GM23338 (cell line): ENCODE data around the gene WARS2. TPM values are rescaled to one million over a fixed set of nuclear protein-coding genes. Genes with fewer than 3 reads are reported as not detected.

ENCODE experiments used
- ATAC-seq: fragments of 200-7000 bp; cut with Tn5 transposase; 3 replicates; pipeline ENCODE4 v1.9.1; 2020
- DNase-seq: peaks from one replicate; pipeline ENCODE4 v3.0.0-alpha.2; 2015; ENCODE audit warnings: low spot score
- H2AFZ ChIP-seq: fragments of 200-600 bp; sonication (generic); 2 replicates; pipeline ENCODE4 v1.8.0; 2016; ENCODE audit warnings: antibody characterized with exemption, mild to moderate bottlenecking, moderate library complexity
- H3F3A ChIP-seq: fragments of 200-600 bp; sonication (generic); replicated peaks from 2 replicates; pipeline ENCODE4 v1.8.0; 2017; ENCODE audit warnings: antibody characterized with exemption, mixed run types, low read depth
- H3K27ac ChIP-seq: fragments of 200-600 bp; sonication (generic); 2 replicates; pipeline ENCODE4 v1.6.1; 2016; ENCODE audit warnings: low read depth
- H3K27me3 ChIP-seq: fragments of 200-600 bp; sonication (generic); 2 replicates; pipeline ENCODE4 v1.8.0; 2016; ENCODE audit warnings: mild to moderate bottlenecking, mixed run types, moderate library complexity; ENCODE audit not compliant: insufficient read depth
- H3K36me3 ChIP-seq: fragments of 200-600 bp; sonication (generic); 2 replicates; pipeline ENCODE4 v1.8.0; 2016; ENCODE audit warnings: mild to moderate bottlenecking; ENCODE audit not compliant: insufficient read depth
- H3K4me1 ChIP-seq: fragments of 200-600 bp; sonication (generic); 2 replicates; pipeline ENCODE4 v1.8.0; 2016; ENCODE audit warnings: mild to moderate bottlenecking, moderate library complexity; ENCODE audit not compliant: insufficient read depth
- H3K4me2 ChIP-seq: fragments of 200-600 bp; sonication (generic); 2 replicates; pipeline ENCODE4 v1.7.1; 2017; ENCODE audit warnings: mixed run types
- H3K4me3 ChIP-seq: fragments of 200-600 bp; sonication (generic); 2 replicates; pipeline ENCODE4 v1.6.1; 2016; ENCODE audit warnings: mixed run types
- H3K79me2 ChIP-seq: fragments of 200-600 bp; sonication (generic); replicated peaks from 2 replicates; pipeline ENCODE4 v1.8.0; 2017; ENCODE audit warnings: mild to moderate bottlenecking; ENCODE audit not compliant: insufficient read depth
- H3K9me2 ChIP-seq: fragments of 200-600 bp; sonication (generic); 2 replicates; pipeline ENCODE4 v1.8.0; 2017; ENCODE audit not compliant: insufficient read depth
- H4K20me1 ChIP-seq: fragments of 200-600 bp; sonication (generic); replicated peaks from 2 replicates; pipeline ENCODE4 v1.8.0; 2017; ENCODE audit warnings: mild to moderate bottlenecking; ENCODE audit not compliant: insufficient read depth
- H3K27ac Mint-ChIP-seq: 2 replicates; pipeline ENCODE4 v1.8.0; 2020; ENCODE audit warnings: inconsistent platforms, mild to moderate bottlenecking, moderate library complexity, mixed read lengths
- H3K27me3 Mint-ChIP-seq: 3 replicates; pipeline ENCODE4 v1.8.0; 2022; ENCODE audit warnings: low read depth, mild to moderate bottlenecking, moderate library complexity, mixed read lengths, inconsistent platforms; ENCODE audit not compliant: insufficient read depth, poor library complexity
- H3K36me3 Mint-ChIP-seq: 3 replicates; pipeline ENCODE4 v1.8.0; 2021; ENCODE audit warnings: low read depth, mild to moderate bottlenecking, inconsistent platforms, moderate library complexity, mixed read lengths
- H3K4me1 Mint-ChIP-seq: 3 replicates; pipeline ENCODE4 v1.8.0; 2020; ENCODE audit warnings: mild to moderate bottlenecking, inconsistent platforms, mixed read lengths
- H3K4me3 Mint-ChIP-seq: 3 replicates; pipeline ENCODE4 v1.8.0; 2021; ENCODE audit warnings: moderate library complexity, mild to moderate bottlenecking, inconsistent platforms, mixed read lengths
- H3K9me3 Mint-ChIP-seq: 3 replicates; pipeline ENCODE4 v1.8.0; 2020; ENCODE audit warnings: moderate library complexity, mild to moderate bottlenecking, inconsistent platforms, mixed read lengths
- CREB1 ChIP-seq: fragments of 250-450 bp; sonication (Bioruptor Pico); IDR thresholded peaks from 2 replicates; pipeline ENCODE4 v1.5.0; 2020; ENCODE audit warnings: low read depth, mild to moderate bottlenecking, moderate library complexity
- EZH2 ChIP-seq: fragments of 200-600 bp; sonication (generic); IDR thresholded peaks from one replicate; pipeline ENCODE4 v1.8.0; 2017; ENCODE audit warnings: antibody characterized with exemption, mild to moderate bottlenecking, low read depth; ENCODE audit not compliant: unreplicated experiment
- EZH2phosphoT487 ChIP-seq: fragments of 200-600 bp; sonication (generic); IDR thresholded peaks from one replicate; pipeline ENCODE4 v1.8.1; 2018; ENCODE audit warnings: antibody characterized with exemption; ENCODE audit not compliant: unreplicated experiment
- JUNB ChIP-seq: IDR thresholded peaks from one replicate; pipeline ENCODE4 v1.6.1; 2016; ENCODE audit warnings: antibody characterized with exemption; ENCODE audit not compliant: unreplicated experiment
- POLR2AphosphoS5 ChIP-seq: IDR thresholded peaks from 2 replicates; pipeline ENCODE4 v1.6.1; 2016; ENCODE audit warnings: antibody characterized with exemption, low read depth
- STAT1 ChIP-seq: IDR thresholded peaks from one replicate; pipeline ENCODE4 v1.6.1; 2016; ENCODE audit warnings: antibody characterized with exemption; ENCODE audit not compliant: unreplicated experiment
- ZNF114 ChIP-seq: fragments of 250-450 bp; sonication (Bioruptor Pico); IDR thresholded peaks from 2 replicates; pipeline ENCODE4 v1.5.0; 2020; ENCODE audit warnings: mild to moderate bottlenecking, moderate library complexity
- ZNF331 ChIP-seq: fragments of 250-450 bp; sonication (Bioruptor Pico); IDR thresholded peaks from 2 replicates; pipeline ENCODE4 v1.5.0; 2020; ENCODE audit warnings: low read depth, mild to moderate bottlenecking, moderate library complexity
- polyA plus RNA-seq: library from polyadenylated mRNA; unstranded; fragments of >200 nt; fragmentation: Nextera tagmentation; extraction: Ambion mirVana; gene quantifications from 2 replicates; pipeline ENCODE4 v1.2.1, GENCODE V29; 2016
- total RNA-seq: library from RNA; depleted of rRNA; stranded (reverse); fragments of >200 nt; shearing (Covaris generic); gene quantifications from 2 replicates; pipeline ENCODE4 v1.2.3, GENCODE V29; 2014
- TF ChIP-seq, protein P1 (sequence below): IDR thresholded peaks from one replicate; pipeline ENCODE4 v1.6.1; 2018; ENCODE audit warnings: antibody characterized with exemption; ENCODE audit not compliant: unreplicated experiment
- TF ChIP-seq, protein P2 (sequence below), 2 experiments: fragments of 200-600 bp in 1 of 2; sonication (generic) in 1 of 2; conservative IDR thresholded peaks; 2 replicates each; pipeline versions ENCODE4 v1.5.1 to v1.6.1; 2016 to 2017; ENCODE audit warnings: antibody characterized with exemption in 2 of 2, low read depth in 2 of 2, mild to moderate bottlenecking in 2 of 2, moderate library complexity in 1 of 2
- TF ChIP-seq, protein P3 (sequence below): IDR thresholded peaks from 2 replicates; pipeline ENCODE4 v1.6.1; 2016; ENCODE audit warnings: antibody characterized with exemption
- TF ChIP-seq, protein P4 (sequence below): fragments of 250-450 bp; sonication (Bioruptor Pico); IDR thresholded peaks from 2 replicates; pipeline ENCODE4 v1.5.0; 2020; ENCODE audit warnings: mild to moderate bottlenecking, moderate library complexity

Gene WARS2
- total and polyA plus RNA-seq, 2 experiments from 2014 or later, result 6.4 to 12.6 TPM

DNA sequence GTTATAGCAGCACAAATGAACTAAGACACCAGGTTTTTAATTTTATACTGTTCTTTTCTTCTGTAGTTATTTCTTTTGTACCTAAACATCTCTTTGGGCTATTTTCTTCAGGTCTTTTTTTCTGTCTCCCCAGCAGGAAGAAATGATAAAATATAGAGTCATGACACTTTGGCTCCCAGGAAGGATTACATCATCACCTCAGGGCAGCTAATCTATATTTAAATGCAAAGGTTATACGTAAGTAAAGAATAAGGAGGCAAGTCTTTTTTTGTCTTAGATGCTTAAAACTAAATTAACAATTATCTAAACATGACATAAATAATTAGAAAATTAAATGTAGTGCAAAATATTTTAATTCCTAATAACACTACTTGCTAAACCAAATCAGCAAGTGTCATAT lies 57.0 kb downstream of the WARS2 start:
- no peak for DNase-seq
- Mint-ChIP-seq H3K27me3 (peaks cover 5% of the 10 kb centered on the region), H3K36me3 (no peaks in the 10 kb centered on the region), H3K9me3 (no peaks in the 10 kb centered on the region; the same call in 2 of the 3 replicates), H3K4me1 (peaks cover 23% of the 10 kb centered on the region), H3K4me3 (no peak overlapping the region), H3K27ac (peak overlapping the region; percentile 3; the same call in 1 of the 2 replicates)
- Histone ChIP-seq H3K4me3 (no peak overlapping the region), H3K79me2 (no peaks in the 10 kb centered on the region), H3K27ac (no peak overlapping the region), H3K4me2 (no peak overlapping the region), H2AFZ (no peak overlapping the region), H3K27me3 (no peaks in the 10 kb centered on the region), H4K20me1 (no peaks in the 10 kb centered on the region), H3K36me3 (no peaks in the 10 kb centered on the region), H3F3A (no peaks in the 10 kb centered on the region), H3K4me1 (peaks cover 11% of the 10 kb centered on the region), H3K9me2 (no peaks in the 10 kb centered on the region; the same call in 1 of the 2 replicates)
- TF ChIP-seq, protein P1, sequence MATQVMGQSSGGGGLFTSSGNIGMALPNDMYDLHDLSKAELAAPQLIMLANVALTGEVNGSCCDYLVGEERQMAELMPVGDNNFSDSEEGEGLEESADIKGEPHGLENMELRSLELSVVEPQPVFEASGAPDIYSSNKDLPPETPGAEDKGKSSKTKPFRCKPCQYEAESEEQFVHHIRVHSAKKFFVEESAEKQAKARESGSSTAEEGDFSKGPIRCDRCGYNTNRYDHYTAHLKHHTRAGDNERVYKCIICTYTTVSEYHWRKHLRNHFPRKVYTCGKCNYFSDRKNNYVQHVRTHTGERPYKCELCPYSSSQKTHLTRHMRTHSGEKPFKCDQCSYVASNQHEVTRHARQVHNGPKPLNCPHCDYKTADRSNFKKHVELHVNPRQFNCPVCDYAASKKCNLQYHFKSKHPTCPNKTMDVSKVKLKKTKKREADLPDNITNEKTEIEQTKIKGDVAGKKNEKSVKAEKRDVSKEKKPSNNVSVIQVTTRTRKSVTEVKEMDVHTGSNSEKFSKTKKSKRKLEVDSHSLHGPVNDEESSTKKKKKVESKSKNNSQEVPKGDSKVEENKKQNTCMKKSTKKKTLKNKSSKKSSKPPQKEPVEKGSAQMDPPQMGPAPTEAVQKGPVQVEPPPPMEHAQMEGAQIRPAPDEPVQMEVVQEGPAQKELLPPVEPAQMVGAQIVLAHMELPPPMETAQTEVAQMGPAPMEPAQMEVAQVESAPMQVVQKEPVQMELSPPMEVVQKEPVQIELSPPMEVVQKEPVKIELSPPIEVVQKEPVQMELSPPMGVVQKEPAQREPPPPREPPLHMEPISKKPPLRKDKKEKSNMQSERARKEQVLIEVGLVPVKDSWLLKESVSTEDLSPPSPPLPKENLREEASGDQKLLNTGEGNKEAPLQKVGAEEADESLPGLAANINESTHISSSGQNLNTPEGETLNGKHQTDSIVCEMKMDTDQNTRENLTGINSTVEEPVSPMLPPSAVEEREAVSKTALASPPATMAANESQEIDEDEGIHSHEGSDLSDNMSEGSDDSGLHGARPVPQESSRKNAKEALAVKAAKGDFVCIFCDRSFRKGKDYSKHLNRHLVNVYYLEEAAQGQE, result no peak
- no peak for TF ChIP-seq POLR2AphosphoS5
- TF ChIP-seq, protein P2, sequence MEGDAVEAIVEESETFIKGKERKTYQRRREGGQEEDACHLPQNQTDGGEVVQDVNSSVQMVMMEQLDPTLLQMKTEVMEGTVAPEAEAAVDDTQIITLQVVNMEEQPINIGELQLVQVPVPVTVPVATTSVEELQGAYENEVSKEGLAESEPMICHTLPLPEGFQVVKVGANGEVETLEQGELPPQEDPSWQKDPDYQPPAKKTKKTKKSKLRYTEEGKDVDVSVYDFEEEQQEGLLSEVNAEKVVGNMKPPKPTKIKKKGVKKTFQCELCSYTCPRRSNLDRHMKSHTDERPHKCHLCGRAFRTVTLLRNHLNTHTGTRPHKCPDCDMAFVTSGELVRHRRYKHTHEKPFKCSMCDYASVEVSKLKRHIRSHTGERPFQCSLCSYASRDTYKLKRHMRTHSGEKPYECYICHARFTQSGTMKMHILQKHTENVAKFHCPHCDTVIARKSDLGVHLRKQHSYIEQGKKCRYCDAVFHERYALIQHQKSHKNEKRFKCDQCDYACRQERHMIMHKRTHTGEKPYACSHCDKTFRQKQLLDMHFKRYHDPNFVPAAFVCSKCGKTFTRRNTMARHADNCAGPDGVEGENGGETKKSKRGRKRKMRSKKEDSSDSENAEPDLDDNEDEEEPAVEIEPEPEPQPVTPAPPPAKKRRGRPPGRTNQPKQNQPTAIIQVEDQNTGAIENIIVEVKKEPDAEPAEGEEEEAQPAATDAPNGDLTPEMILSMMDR (conservative IDR thresholded peaks at IDR 0.05; ENCODE audit: low read depth in 2 of 2), result no peak
- no peak for TF ChIP-seq EZH2phosphoT487
- no peak for TF ChIP-seq EZH2
- no peak for TF ChIP-seq ZNF114 (CRISPR knock-in tag)
- no peak for TF ChIP-seq JUNB
- TF ChIP-seq, protein P3, sequence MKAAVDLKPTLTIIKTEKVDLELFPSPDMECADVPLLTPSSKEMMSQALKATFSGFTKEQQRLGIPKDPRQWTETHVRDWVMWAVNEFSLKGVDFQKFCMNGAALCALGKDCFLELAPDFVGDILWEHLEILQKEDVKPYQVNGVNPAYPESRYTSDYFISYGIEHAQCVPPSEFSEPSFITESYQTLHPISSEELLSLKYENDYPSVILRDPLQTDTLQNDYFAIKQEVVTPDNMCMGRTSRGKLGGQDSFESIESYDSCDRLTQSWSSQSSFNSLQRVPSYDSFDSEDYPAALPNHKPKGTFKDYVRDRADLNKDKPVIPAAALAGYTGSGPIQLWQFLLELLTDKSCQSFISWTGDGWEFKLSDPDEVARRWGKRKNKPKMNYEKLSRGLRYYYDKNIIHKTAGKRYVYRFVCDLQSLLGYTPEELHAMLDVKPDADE, result no peak
- no peak for TF ChIP-seq CREB1 (CRISPR knock-in tag)
- TF ChIP-seq, protein P4, sequence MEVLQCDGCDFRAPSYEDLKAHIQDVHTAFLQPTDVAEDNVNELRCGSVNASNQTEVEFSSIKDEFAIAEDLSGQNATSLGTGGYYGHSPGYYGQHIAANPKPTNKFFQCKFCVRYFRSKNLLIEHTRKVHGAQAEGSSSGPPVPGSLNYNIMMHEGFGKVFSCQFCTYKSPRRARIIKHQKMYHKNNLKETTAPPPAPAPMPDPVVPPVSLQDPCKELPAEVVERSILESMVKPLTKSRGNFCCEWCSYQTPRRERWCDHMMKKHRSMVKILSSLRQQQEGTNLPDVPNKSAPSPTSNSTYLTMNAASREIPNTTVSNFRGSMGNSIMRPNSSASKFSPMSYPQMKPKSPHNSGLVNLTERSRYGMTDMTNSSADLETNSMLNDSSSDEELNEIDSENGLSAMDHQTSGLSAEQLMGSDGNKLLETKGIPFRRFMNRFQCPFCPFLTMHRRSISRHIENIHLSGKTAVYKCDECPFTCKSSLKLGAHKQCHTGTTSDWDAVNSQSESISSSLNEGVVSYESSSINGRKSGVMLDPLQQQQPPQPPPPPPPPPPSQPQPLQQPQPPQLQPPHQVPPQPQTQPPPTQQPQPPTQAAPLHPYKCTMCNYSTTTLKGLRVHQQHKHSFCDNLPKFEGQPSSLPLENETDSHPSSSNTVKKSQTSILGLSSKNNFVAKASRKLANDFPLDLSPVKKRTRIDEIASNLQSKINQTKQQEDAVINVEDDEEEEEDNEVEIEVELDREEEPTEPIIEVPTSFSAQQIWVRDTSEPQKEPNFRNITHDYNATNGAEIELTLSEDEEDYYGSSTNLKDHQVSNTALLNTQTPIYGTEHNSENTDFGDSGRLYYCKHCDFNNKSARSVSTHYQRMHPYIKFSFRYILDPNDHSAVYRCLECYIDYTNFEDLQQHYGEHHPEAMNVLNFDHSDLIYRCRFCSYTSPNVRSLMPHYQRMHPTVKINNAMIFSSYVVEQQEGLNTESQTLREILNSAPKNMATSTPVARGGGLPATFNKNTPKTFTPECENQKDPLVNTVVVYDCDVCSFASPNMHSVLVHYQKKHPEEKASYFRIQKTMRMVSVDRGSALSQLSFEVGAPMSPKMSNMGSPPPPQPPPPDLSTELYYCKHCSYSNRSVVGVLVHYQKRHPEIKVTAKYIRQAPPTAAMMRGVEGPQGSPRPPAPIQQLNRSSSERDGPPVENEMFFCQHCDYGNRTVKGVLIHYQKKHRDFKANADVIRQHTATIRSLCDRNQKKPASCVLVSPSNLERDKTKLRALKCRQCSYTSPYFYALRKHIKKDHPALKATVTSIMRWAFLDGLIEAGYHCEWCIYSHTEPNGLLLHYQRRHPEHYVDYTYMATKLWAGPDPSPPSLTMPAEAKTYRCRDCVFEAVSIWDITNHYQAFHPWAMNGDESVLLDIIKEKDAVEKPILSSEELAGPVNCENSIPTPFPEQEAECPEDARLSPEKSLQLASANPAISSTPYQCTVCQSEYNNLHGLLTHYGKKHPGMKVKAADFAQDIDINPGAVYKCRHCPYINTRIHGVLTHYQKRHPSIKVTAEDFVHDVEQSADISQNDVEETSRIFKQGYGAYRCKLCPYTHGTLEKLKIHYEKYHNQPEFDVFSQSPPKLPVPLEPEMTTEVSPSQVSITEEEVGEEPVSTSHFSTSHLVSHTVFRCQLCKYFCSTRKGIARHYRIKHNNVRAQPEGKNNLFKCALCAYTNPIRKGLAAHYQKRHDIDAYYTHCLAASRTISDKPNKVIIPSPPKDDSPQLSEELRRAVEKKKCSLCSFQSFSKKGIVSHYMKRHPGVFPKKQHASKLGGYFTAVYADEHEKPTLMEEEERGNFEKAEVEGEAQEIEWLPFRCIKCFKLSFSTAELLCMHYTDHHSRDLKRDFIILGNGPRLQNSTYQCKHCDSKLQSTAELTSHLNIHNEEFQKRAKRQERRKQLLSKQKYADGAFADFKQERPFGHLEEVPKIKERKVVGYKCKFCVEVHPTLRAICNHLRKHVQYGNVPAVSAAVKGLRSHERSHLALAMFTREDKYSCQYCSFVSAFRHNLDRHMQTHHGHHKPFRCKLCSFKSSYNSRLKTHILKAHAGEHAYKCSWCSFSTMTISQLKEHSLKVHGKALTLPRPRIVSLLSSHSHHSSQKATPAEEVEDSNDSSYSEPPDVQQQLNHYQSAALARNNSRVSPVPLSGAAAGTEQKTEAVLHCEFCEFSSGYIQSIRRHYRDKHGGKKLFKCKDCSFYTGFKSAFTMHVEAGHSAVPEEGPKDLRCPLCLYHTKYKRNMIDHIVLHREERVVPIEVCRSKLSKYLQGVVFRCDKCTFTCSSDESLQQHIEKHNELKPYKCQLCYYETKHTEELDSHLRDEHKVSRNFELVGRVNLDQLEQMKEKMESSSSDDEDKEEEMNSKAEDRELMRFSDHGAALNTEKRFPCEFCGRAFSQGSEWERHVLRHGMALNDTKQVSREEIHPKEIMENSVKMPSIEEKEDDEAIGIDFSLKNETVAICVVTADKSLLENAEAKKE (CRISPR knock-in tag), result no peak
- TF ChIP-seq STAT1, result no peak
- no peak for TF ChIP-seq ZNF331 (CRISPR knock-in tag)
- ATAC-seq, result no peak
